ENCODE data around the gene CCDC33. TPM values are rescaled to one million over a fixed set of nuclear protein-coding genes. Genes with fewer than 3 reads are reported as not detected.

Gene CCDC33
- total RNA-seq, 1 experiment from 2014 or later: 1.2 TPM

DNA sequence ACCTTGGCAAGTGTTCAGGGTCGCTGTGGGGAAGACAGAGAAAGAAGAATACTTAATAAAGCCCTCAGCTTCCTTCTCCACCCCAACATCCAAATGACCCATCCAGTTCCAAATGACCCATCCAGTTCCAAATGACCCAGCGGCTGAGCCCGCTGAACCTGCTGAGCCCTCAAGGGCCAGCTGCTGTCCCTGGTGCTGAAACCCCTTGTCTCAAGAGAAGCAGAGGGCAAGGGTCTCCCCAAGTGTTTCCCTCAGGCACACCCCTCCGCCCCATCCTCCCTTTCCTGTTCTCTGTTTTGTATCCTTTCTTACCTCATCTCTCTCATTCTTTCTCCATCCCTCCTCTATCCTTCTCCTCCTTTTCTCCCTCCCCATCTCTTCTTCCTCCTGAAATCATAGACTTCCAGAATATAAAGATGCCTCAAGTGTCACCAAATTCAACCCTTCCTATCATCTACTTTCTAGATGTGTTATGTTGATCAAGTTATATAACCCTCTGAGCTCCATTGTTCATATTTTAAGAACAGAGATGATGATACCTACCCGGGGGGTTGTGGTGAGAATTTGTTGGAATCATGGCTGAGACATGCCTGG lies 29.0 kb downstream of the CCDC33 start:
- H3K36me3 ChIP-seq: no peaks in the 10 kb centered on the region
- H3K27me3 ChIP-seq: no peaks in the 10 kb centered on the region
- H3K9me3 ChIP-seq (replicated peaks): no peaks in the 10 kb centered on the region
- no peak overlapping the region for H3K4me3 ChIP-seq
- H3K4me1 ChIP-seq: no peaks in the 10 kb centered on the region
- no peak overlapping the region for H3K27ac ChIP-seq
- peak; percentile 63 to 77 for DNase-seq

GRCh38 chr15:74268020-74268419 lies 31.9 kb downstream of the CCDC33 start:
- no peaks in the 10 kb centered on the region for H3K4me1 ChIP-seq
- H3K27ac ChIP-seq: no peak overlapping the region
- no peak for DNase-seq
- no peaks in the 10 kb centered on the region for H3K36me3 ChIP-seq
- H3K4me3 ChIP-seq: no peak overlapping the region
- H3K27me3 ChIP-seq: no peaks in the 10 kb centered on the region
- no peaks in the 10 kb centered on the region for H3K9me3 ChIP-seq (replicated peaks)

GRCh38 chr15:74269362-74270035 lies 33.4 kb downstream of the CCDC33 start:
- Histone ChIP-seq H3K36me3 (no peaks in the 10 kb centered on the region), H3K27ac (no peak overlapping the region), H3K27me3 (no peaks in the 10 kb centered on the region), H3K4me1 (no peaks in the 10 kb centered on the region), H3K4me3 (no peak overlapping the region), H3K9me3 (replicated peaks) (no peaks in the 10 kb centered on the region)
- DNase-seq: no peak

- H3K27me3 ChIP-seq: no peaks in the 10 kb centered on the region
- no peaks in the 10 kb centered on the region for H3K36me3 ChIP-seq
- no peak for DNase-seq
- no peaks in the 10 kb centered on the region for H3K4me1 ChIP-seq
- no peaks in the 10 kb centered on the region for H3K9me3 ChIP-seq (replicated peaks)
- no peak overlapping the region for H3K27ac ChIP-seq
- no peak overlapping the region for H3K4me3 ChIP-seq
Measured at GRCh38 chr15:74270155-74270554, 34.0 kb downstream of the CCDC33 start.

DNA sequence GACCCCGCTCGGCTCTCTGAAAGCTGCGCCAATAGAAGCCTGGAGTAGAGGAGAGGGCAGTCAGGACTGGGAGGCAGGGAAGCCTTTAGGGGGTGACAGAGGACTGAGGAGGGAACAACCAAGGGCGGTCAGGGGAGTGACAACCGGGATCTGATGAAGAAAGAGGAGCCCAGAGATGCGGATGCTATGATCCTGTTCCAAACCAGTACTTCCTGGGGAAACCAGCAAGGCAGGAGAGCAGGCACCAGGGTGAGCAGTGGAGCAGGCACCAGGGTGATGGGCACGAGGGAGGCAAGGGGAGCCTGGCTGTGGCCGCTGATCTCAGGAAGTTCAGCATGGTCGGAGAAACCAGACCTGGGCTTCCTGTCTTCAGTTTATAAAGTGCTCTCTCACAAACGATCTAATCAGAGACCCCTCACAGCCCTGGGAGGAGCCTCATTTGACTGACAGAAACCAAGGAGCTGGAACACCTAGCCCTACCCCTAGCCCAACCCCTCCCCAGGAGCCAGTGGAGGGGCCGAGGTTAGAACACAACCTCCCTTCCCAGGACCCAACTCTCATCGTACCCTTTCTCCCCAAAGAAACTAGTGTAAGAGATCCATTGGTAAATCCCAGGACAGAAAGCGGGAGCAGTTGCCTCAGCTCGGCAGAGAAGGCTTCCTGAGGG lies 34.9 kb downstream of the CCDC33 start:
- no peaks in the 10 kb centered on the region for H3K36me3 ChIP-seq
- H3K4me3 ChIP-seq: no peak overlapping the region
- H3K4me1 ChIP-seq: no peaks in the 10 kb centered on the region
- no peaks in the 10 kb centered on the region for H3K9me3 ChIP-seq (replicated peaks)
- no peaks in the 10 kb centered on the region for H3K27me3 ChIP-seq
- no peak overlapping the region for H3K27ac ChIP-seq
- no peak for DNase-seq

GRCh38 chr15:74272812-74273211 lies 36.7 kb downstream of the CCDC33 start:
- Histone ChIP-seq H3K36me3 (no peaks in the 10 kb centered on the region), H3K27ac (no peak overlapping the region), H3K4me3 (no peak overlapping the region), H3K4me1 (no peaks in the 10 kb centered on the region), H3K27me3 (no peaks in the 10 kb centered on the region), H3K9me3 (replicated peaks) (no peaks in the 10 kb centered on the region)
- no peak for DNase-seq

GRCh38 chr15:74274470-74275038 lies 38.4 kb downstream of the CCDC33 start:
- H3K36me3 ChIP-seq: no peaks in the 10 kb centered on the region
- H3K4me3 ChIP-seq: no peak overlapping the region
- no peaks in the 10 kb centered on the region for H3K9me3 ChIP-seq (replicated peaks)
- DNase-seq: no peak
- H3K27me3 ChIP-seq: no peaks in the 10 kb centered on the region
- H3K27ac ChIP-seq: no peak overlapping the region
- no peaks in the 10 kb centered on the region for H3K4me1 ChIP-seq

GRCh38 chr15:74275957-74276356 lies 39.8 kb downstream of the CCDC33 start:
- no peak overlapping the region for H3K27ac ChIP-seq
- no peaks in the 10 kb centered on the region for H3K27me3 ChIP-seq
- peak; percentile 57 to 73 for DNase-seq

DNA sequence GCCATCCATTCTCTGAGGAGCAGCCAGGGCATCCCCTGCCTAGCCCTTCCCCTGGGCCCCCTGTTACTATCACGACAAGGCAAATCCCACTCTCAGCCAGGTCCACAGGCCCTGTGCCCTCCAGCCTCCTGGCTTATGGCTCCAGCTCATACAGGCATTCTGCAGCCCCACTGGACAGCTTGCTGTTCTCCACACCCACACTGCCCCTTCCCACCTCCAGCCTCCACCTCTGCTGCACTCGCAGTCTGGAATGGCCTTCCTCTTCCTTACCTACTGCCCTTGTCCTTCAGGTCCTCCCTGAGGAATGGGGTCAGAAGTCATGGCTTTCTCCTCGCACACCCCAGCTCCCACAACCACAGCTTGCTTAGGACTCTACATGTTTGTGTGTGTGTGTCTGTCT lies 40.4 kb downstream of the CCDC33 start:
- Histone ChIP-seq H3K27ac (no peak overlapping the region), H3K9me3 (replicated peaks) (no peaks in the 10 kb centered on the region), H3K36me3 (no peaks in the 10 kb centered on the region), H3K4me3 (no peak overlapping the region), H3K4me1 (no peaks in the 10 kb centered on the region; the same call in 1 of the 2 replicates), H3K27me3 (no peaks in the 10 kb centered on the region)
- no peak for DNase-seq

More at GRCh38 chr15:74275957-74276356, 39.8 kb downstream of the CCDC33 start:
- H3K4me3 ChIP-seq: no peak overlapping the region
- H3K36me3 ChIP-seq: no peaks in the 10 kb centered on the region
- H3K4me1 ChIP-seq: no peaks in the 10 kb centered on the region
- no peaks in the 10 kb centered on the region for H3K9me3 ChIP-seq (replicated peaks)

- H3K27me3 ChIP-seq: no peaks in the 10 kb centered on the region
- no peak overlapping the region for H3K4me3 ChIP-seq
- H3K27ac ChIP-seq: no peak overlapping the region
- H3K4me1 ChIP-seq: peaks cover 3% of the 10 kb centered on the region; the same call in 1 of the 2 replicates
- no peaks in the 10 kb centered on the region for H3K9me3 ChIP-seq (replicated peaks)
- DNase-seq: no peak
- no peaks in the 10 kb centered on the region for H3K36me3 ChIP-seq
Measured at GRCh38 chr15:74277242-74277810, 41.2 kb downstream of the CCDC33 start.

- peaks cover 3% of the 10 kb centered on the region; the same call in 1 of the 2 replicates for H3K4me1 ChIP-seq
- no peaks in the 10 kb centered on the region for H3K9me3 ChIP-seq (replicated peaks)
- no peak for DNase-seq
- H3K4me3 ChIP-seq: no peak overlapping the region
- no peak overlapping the region for H3K27ac ChIP-seq
- no peaks in the 10 kb centered on the region for H3K27me3 ChIP-seq
- H3K36me3 ChIP-seq: no peaks in the 10 kb centered on the region
Measured at GRCh38 chr15:74278207-74278606, 42.1 kb downstream of the CCDC33 start.

DNA sequence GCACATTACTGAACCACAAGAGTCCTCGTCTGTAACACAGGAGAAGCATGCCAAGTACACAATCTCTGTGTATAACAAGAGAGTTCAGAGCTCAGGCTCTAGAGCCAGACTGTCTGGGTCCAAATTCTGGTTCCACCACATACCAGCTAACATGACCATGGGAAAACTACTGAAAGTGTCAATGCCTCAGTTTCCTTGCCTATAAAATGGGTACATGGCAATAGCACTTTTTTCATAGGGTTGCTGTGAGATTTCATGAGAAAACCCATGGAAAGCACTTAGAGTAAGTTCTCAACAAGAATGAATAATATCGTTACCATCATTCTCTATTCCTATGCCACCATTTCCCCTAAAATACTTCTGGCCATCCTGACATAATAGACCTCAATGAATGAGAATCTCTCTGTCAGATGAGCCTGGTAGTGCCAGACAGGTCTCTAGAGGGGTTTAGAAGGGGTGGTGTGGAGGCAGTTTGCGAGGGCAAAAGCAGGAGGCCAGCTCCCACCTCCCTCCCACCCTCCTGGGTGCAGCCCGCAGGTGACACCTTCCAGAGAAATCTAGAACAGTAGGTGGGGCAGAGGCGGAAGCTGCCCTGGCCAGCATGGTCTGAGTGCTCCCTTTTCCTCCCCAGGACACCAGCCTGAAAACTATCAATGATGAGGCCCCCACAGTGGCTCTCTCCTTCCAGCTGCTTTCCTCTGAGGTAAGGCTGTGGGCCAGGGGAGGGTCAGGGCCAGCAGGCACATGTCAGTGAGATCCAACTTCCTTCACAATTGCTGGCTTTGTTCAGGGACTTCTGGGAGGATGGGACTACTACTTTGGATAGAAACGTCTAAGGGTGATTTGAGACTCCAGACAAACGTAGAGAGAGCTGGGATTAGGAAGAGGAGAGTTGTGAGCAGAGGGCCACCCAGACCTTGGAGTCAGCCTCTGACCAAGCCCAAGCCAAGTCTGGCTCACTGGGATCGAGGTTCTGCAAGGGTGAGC lies 45.3 kb downstream of the CCDC33 start:
- H3K4me1 ChIP-seq: peaks cover 3% of the 10 kb centered on the region; the same call in 1 of the 2 replicates
- no peaks in the 10 kb centered on the region for H3K9me3 ChIP-seq (replicated peaks)
- no peak overlapping the region for H3K4me3 ChIP-seq
- no peaks in the 10 kb centered on the region; the same call in 1 of the 2 replicates for H3K27me3 ChIP-seq
- peak in 1 of 2 experiments; percentile 54 for DNase-seq
- no peaks in the 10 kb centered on the region for H3K36me3 ChIP-seq
- H3K27ac ChIP-seq: no peak overlapping the region

DNA sequence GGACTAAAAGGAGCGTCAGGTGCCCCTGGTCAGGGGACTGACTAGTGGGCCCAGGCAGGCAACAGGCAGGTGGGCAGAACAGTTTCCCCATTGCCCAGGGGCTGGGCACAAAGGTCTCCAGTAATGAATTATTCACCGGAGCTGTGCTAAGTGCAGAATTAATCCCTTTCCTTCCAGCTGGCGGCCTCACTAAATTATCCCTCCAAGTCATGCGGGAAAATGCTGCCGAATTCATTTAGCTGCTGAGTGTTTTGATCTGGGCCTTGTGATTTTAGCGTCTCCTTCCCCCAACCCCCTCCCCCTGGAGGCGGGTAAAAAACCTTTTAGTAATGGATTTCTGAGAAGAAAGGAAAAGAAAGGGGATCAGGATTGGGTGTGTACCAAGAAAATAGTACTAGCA lies 47.2 kb downstream of the CCDC33 start:
- Histone ChIP-seq H3K4me1 (peaks cover 3% of the 10 kb centered on the region; the same call in 1 of the 2 replicates), H3K9me3 (replicated peaks) (no peaks in the 10 kb centered on the region), H3K36me3 (no peaks in the 10 kb centered on the region), H3K27ac (no peak overlapping the region), H3K4me3 (no peak overlapping the region), H3K27me3 (no peaks in the 10 kb centered on the region; the same call in 1 of the 2 replicates)
- DNase-seq: no peak

DNA sequence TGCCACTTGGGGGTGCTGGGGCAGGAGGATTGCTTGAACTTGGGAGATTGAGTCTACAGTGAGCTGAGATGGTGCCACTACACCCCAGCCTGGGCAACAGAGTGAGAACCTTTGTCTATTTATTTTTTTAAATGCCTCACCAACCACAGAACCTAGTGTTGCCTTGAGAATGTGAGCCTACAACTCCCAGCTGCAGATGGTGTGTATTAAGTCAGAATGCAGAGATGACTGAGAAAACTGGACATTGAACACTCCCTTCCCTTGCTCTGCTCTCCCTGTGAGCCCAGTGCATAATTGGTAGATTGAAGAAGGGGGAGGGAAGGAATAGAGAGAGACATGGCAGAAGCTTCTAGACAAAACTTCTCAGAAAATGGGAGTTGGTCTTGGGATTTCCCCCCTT lies 53.5 kb downstream of the CCDC33 start:
- DNase-seq: no peak
- no peaks in the 10 kb centered on the region for H3K9me3 ChIP-seq (replicated peaks)
- H3K27ac ChIP-seq: no peak overlapping the region
- no peak overlapping the region for H3K4me3 ChIP-seq
- peaks cover 9% of the 10 kb centered on the region for H3K4me1 ChIP-seq
- H3K27me3 ChIP-seq: no peaks in the 10 kb centered on the region
- no peaks in the 10 kb centered on the region for H3K36me3 ChIP-seq

Data from SJCRH30 (cell line).